Stimulated activated CD4-positive, alpha-beta T cell treated with anti-CD3 and anti-CD28 coated beads, Interleukin-2, amount 100 ng/mL, for 48 hours (primary cell): ENCODE measurements around the gene ATP8A2.
"Not testable (repeated sequence)": the region's sequence is repeated elsewhere in the genome, so short reads cannot be mapped to it uniquely, and the experiment has no call there.

Source experiments
- DNase-seq, 2 donors: peaks; one replicate each; pipeline ENCODE4 v3.0.0-alpha.2; 2020

Gene ATP8A2

GRCh38 chr13:25819856-25820530 is 448.2 kb downstream of the ATP8A2 start:
- no peak for DNase-seq

- DNase-seq: no peak
Observed at GRCh38 chr13:25821776-25822175, 450.0 kb downstream of the ATP8A2 start.

- DNase-seq: not testable (repeated sequence)
Observed at GRCh38 chr13:25827221-25827620, 455.4 kb downstream of the ATP8A2 start.

- no peak for DNase-seq
Observed at GRCh38 chr13:25827831-25828465, 456.2 kb downstream of the ATP8A2 start.

GRCh38 chr13:25833761-25834160 is 462.0 kb downstream of the ATP8A2 start:
- no peak for DNase-seq

GRCh38 chr13:25836574-25837336 is 465.0 kb downstream of the ATP8A2 start:
- no peak for DNase-seq

- no peak for DNase-seq
Observed at GRCh38 chr13:25839371-25839770, 467.6 kb downstream of the ATP8A2 start.

- DNase-seq: no peak
Observed at GRCh38 chr13:25840261-25840660, 468.5 kb downstream of the ATP8A2 start.

- DNase-seq: no peak
Observed at GRCh38 chr13:25840931-25841330, 469.2 kb downstream of the ATP8A2 start.

GRCh38 chr13:25843692-25844091 is 471.9 kb downstream of the ATP8A2 start:
- no peak for DNase-seq

GRCh38 chr13:25844559-25845434 is 473.0 kb downstream of the ATP8A2 start:
- DNase-seq: no peak

GRCh38 chr13:25846222-25846984 is 474.6 kb downstream of the ATP8A2 start:
- DNase-seq: no peak

- no peak for DNase-seq
Observed at GRCh38 chr13:25847145-25847544, 475.4 kb downstream of the ATP8A2 start.

GRCh38 chr13:25847635-25848626 is 476.2 kb downstream of the ATP8A2 start:
- no peak for DNase-seq

GRCh38 chr13:25848812-25849745 is 477.3 kb downstream of the ATP8A2 start:
- no peak for DNase-seq

GRCh38 chr13:25857830-25858229 is 486.1 kb downstream of the ATP8A2 start:
- DNase-seq: no peak

- no peak for DNase-seq
Observed at GRCh38 chr13:25859528-25859927, 487.8 kb downstream of the ATP8A2 start.

GRCh38 chr13:25860265-25860664 is 488.5 kb downstream of the ATP8A2 start:
- DNase-seq: no peak

- no peak for DNase-seq
Observed at GRCh38 chr13:25860862-25861261, 489.1 kb downstream of the ATP8A2 start.

- DNase-seq: no peak
Observed at GRCh38 chr13:25862156-25862555, 490.4 kb downstream of the ATP8A2 start.
